ENCODE data around the gene TXNRD2.
"Not testable (repeated sequence)": the region's sequence is repeated elsewhere in the genome, so short reads cannot be mapped to it uniquely, and the experiment has no call there.

Gene TXNRD2

DNA sequence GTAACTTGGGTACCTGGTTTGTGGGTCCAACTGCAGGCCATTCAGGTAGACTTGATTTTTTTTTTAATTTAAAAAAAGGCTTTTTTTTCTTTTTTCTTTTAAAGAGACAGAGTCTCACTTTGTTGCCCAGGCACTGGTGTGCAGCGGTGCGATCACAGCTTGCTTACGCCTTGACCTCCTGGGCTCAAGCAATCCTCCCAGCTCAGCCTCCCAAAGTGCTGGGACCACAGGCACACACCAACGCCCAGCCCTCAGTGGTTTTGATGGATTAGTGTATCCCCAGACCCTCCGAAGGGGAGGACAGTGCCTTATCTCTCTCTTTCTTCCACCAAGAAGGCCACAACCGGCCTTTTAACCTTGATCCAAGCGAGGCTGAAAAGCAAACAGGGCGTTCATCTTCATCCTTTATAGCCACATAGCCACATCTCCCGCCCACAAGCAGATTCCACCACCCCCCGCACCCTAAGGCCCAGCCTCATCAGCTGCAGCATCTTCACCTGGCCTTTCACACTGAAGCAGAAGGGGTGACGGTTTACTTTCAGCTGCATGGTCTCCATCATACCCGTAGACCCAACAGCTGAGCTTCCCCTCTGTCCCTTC, 17.6 kb downstream of the TXNRD2 start:
- no peak for DNase-seq (ENCODE audit: low read depth)

DNA sequence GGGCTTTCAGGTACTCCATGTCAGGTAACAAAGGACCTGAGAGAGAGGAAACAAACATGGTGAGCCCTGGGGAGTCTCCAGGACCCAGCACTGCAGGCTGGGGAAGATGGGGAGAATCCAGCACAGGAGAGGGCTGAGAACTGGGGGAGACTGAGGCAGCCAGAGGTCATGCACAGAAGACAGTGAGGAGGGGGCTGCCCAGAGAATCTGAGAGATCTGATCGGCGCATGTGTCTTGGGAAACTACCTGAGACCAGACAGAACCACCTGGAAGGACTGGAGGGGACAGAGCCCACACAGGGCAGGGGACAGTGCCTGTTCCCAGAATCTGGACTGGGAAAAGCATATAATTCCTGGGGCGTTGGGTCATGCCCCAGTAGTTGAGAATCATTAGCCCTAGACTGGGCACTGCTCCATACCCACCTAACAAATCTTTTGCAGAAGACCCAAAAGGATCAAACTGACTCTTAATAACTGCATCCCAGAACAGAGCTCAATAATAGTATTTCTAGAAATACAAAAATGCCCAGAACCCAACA, 20.0 kb downstream of the TXNRD2 start:
- DNase-seq (ENCODE audit: low read depth): no peak

DNA sequence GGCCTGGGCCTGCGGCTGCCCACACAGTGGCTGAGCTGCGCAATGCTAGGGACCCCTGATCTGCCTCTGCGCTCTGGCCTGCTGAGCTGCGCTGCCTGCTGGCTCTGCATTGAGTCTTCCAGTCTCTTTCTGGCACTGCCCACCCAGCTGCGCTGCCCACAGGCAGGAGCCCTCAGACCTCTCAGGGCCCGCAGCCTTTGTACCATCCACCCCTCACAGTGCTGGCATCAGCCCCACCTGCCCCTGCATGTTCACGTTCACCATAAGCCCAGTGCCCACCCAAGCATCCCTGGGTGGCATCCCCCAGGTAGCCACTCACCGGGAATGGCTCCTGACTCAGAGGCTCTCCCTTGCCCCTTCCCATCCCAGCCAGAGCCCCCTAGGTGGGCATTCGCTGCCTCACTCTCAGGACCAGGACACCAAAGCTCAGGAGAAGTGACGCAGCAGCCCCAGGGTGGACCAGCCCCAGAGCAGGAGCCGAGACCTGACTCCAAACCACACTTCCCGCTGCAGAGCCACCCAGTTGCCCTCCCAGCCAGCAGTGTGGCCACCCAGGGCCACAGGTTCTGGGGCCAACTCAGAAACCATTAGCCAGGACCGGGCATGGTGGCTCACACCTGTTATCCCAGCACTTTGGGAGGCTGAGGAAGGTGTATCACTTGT, 21.8 kb downstream of the TXNRD2 start:
- no peak for DNase-seq (ENCODE audit: low read depth)

DNA sequence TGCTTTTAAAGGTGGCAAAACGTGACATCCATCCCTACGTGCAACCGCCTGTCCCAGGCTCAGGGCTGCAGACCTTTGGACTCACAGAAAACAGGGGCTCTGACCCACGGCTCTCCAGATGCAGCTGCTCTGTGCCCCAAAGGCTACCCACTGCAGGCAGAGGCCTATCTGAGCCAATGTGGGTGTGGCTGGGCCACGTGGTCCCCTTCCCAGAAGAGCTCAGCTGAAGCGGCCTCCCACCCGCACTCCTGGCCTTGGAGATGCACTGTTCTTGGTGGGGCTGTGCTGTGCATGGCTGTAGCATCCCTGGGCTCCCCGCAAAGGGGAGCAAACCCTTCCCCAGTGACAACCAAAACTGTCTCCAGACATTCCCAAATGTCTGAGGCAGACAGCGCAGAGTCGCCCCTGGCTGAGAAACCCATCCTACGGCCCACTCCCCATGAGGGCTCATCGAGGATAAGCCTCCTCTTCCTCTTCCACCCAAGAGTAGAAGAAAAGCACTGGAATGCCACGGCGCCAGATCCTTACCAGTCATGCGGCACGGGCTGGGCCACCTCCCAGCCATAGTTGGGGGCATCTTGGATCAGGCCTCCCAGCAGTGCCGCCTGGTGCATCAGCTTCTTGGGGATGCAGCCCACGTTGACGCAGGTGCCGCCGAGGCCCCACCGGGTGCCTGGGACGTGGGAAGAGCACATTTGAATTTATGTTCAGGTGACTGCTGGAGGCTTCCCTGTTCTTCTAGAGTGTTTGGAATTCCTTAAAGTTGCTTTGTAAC, 23.1 kb downstream of the TXNRD2 start:
- no peak for DNase-seq (ENCODE audit: low read depth)

DNA sequence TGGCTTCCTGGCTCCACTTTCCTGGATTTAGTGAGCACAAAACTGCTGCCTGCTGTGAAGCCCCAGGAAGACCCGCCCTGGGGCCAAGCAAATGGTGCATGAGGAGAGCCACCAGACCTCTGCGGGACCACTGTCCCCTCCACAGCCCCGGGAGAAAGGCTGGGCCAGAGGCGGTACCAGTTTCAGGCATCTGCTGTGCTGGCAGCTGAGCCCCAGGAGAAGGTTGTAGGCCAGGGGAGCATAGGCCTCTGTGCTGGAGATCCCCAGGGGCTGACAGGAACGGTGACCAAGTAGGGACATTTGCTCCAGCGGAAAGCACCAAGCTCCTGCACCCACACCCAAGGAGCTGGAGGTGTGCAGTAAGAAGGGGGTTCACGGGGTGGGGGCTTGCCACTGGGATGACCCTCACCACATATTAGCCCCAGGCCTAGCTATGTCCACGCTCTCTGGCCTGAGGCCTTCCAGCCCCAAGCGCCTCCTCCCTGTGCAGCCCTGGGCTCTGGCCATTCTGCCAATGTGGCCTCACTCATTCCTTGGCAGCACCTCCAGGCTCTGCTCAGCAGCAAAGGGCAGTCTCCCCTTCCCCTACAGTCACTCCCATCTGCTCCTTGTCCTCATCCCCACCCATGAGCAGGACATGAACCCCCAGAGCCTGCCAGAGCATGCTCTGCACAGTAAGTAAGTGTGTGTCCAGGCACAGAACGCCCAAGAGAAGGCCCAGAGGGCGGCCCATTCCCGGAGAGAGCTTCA, 24.1 kb downstream of the TXNRD2 start:
- no peak for DNase-seq (ENCODE audit: low read depth)

DNA sequence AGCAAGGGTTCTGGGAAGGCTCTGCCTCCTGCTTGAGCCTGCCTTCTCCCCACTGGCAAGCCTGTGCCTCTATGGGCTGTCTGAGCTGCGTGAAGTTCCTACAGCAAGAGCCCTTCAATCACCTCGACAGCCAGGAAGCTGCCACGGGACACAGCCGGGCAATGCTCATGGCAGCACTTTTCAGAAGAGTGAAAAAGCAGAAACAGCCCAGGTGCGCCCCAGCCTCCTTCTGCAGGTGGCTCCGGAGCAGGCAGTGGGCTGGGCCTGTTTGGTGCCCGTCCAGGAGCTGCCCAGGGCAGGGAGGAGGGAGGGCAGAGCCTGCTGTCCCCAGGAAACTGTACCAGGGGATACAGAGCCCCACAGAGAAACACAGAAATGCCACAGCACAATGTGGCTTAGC, 24.7 kb downstream of the TXNRD2 start:
- DNase-seq (ENCODE audit: low read depth): no peak

DNA sequence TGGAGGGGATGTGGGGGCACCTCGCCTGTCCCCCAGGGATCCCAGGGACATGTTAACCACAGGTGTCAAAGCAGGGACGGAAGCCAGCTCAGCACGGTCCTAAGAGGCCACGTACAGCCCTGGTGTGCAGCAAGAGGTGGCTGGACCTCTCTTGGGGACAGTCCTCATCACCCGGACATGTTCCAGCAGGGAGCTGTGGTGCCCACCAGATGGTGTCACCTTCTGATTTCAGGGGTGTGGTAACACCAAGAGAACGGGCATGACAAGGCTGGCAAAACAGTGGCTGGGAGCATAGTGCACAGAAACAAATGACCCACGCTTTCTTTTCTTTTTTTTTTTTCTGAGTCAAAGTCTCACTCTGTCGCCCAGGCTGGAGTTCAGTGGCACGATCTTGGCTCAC, 25.6 kb downstream of the TXNRD2 start:
- DNase-seq (ENCODE audit: low read depth): no peak

DNA sequence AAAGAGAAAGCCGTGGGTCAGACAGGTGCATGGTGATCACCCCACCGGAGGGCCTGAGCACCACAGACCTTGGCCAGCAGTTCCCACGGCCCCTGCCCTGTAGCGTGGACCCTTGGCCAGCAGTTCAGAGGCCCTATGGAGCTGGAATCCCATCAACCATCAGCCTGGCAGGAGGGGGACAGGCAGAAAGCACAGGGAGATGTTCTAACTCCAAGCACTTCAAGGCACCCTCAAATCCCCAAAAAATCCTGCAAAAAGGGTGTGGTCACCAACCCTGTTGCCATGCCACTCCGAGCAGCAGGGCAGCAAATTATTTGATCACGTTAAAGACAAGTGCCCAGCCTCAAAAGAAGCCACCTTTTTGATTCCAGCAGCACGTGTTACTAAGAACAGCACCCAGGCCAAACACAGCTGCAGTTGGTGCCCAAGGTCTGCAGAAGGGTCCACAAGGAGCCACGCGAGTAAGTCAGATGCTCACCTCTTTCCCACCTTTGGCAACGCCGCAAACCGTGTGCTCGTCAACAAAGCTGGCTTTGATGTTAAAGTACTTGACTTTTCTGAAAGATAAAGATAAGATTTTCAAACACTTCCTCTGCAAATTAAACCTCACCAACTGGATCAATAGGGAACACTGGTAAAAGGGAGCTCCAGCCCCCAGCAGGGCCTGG, 26.2 kb downstream of the TXNRD2 start:
- DNase-seq (ENCODE audit: low read depth): no peak

DNA sequence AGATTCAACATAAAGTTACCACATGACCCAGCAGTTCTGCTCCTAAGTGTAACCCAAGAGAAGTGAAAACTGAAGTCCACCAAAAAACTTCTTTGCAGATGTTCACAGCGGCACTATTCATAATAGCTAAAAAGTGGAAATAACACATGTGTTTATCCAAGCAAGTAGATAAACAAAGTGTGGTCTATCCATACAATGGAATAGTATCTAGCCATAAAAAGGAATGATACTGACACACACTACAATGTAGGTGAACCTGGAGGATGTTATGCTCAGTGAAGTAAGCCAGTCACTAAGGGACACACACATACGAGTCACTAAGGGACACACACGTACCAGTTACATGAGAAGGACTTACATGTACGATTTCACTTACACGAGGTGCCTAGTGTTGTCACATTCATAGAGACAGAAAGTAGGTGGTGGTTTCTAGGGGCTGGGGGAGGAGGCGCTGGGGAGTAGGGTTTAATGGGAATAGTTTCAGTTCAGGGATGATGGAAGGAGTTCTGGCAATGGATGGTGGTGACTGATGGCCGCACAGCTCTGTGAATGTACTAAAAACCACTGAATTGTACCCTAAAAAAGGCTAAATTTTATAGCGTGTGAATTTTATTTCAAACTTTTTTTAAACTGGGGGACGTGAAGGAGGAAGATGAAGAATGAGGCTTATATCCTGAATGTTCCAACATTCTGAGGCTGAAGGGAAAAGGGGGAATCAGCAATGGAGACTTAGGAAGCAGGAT, 27.2 kb downstream of the TXNRD2 start:
- DNase-seq (ENCODE audit: low read depth): no peak

DNA sequence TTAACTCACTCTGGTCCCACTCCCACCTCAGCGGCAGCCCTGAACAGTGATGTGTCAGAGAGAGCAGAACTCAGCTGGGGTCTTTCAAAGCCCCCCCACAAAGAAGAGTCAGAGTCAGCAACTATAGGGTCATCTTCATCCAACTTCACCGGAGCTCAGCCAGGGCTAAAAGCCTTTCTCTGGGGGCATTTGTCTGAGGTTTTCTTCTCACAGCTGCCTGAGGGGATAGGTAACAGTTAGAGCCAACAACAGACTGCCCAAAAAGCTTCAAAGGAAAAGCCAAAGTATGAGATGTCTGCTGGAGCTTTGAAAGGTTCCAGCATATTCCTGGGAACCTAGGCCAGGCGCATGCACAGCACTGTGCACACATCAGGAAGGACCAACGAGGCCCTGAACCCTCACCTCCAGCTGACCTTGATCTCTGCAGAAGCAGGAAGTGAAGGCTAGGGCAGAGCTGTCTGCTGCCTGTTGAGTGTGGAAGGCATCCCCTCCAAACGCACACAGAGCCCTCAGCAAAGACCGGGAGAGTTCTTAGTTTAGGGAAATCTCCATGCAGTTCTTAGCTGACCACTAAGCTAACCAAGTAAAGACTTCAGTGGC, 28.2 kb downstream of the TXNRD2 start:
- DNase-seq (ENCODE audit: low read depth): no peak

DNA sequence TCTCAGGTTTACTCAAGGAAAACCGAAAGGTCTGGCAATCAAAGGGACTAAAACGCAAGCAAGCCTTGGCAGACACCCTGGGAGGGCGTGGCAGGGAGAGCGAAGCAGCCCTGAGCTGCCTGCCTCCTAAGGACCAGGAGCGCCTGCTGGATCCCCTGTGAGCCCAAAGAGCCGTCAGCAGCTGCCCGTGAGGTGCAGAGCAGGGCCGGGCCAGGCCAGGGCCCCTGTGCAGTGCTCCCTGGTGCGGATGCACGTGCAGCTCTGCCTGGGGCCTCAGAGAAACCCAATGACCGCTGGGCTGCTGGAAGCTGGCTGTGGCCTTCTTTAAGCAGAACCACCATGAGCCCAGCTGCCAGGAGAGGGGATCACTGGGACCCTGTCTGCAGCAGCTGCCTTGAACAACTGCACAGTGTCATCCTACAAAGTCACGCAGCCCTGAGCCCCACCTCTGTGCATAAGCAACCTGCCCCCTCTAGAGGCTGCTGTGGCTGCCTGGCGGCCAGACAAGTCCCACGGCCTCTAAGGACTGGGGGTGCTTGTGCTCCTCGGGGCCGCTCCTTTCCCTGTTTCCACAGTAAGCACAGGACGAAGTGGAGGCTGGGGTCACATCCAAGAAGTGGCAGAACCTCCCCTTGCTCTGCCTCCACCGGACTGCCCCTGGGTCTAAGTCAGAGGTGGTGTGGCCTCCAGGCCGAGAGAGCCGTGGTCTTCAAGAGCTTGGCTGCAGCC, 29.2 kb downstream of the TXNRD2 start:
- no peak for DNase-seq (ENCODE audit: low read depth)

DNA sequence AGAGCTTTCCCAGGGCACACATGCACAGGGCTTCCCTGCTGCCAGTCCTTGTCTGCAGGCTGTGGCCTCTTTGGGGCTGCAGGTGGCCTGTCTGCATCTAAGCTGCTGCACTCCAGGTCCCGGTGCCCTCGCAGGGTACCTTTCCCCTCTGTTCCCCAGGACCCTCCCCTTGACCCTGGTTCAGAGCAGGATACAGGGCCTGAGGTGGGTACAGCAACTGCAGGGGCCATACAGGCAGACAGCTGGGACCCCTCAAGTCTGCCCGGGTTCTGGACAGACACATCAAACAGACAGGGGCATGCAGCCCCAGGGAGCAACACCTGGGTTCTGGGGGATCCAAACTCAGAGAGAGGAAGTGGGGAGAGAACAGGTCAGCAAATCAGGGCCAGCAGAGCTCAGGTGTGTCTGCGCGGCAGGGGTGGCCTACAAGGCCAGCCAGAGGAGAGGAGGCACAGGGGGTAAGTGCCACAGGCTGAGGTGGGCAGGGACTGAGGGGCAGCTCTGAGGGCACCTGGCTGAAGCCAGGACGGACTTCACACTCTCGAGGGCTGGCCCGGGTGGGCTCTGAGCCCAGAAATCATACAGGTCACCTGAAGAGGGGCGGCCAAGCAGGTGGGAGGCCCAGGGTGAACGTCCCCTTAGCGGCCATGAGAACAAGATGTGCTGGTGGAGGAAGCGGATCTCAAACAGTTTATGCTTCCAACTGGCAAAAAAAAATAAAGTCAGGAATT, 29.9 kb downstream of the TXNRD2 start:
- DNase-seq (ENCODE audit: low read depth): no peak

DNA sequence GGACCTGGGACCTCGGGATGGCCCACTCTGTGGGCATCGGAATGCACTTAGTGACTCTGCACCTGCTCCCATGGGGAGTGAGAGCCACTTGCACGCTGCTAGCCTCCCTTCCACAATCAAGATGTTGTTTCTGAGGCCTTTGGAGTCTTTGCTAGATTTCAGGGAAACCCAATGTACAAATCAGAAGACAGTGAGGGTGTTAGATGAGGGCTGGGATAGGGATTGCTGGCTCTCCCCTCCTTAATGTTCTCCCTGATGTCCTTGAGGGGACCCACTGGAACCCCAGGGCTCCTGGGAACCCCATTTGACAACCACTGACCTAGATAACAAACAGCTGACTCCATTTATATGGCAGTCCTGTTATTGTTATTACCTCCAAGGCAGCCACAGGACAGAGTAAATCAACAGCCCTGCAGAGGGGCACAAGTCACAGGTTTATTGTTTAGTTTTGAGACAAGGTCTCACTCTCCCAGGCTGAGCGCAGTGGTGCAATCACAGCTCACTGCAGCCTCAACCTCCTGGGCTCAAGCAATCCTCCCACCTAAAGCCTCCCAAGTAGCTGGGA, 31.4 kb downstream of the TXNRD2 start:
- no peak for DNase-seq (ENCODE audit: low read depth)

DNA sequence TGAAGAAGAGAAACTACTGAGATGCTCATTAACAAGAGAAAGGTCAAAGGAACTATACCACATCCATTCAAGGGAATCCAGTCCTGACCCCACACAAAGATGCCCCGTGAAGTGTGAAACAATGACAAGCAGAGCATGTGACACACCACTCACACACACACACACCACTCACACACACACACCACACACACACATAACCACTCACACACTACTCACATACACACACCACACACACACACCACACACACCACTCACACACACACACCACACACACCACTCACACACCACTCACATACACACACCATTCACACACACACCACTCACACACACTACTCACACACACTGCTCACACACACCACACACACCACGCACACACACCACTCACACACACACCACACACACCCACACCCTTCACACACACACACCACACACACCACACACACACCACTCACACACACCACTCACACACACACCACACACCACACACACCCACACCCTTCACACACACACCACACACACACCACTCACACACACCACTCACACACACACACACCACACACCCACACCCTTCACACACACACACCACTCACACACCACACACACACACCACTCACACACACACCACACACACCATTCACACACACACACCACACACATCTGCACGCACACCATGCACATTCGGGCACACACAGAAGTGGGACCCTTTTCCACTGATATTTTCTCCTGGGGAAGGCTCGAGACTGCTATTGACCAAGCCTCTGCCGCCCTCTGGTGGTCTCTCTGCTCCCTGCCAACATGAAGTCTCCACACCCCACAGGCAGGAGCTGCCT, 32.1 kb downstream of the TXNRD2 start:
- peak; percentile 71 for DNase-seq (ENCODE audit: low read depth)

DNA sequence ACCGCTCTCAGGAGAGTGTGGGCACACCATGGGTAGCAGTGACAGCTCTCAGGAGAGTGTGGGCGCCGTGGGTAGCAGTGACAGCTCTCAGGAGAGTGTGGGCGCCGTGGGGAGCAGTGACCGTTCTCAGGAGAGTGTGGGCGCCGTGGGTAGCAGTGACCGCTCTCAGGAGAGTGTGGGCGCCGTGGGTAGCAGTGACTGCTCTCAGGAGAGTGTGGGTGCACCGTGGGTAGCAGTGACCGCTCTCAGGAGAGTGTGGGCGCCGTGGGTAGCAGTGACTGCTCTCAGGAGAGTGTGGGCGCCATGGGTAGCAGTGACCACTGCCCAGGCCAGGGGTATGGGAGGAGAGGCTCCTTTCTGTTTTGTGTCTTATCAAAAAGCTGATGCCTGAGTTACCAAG, 33.7 kb downstream of the TXNRD2 start:
- DNase-seq (ENCODE audit: low read depth): not testable (repeated sequence)

DNA sequence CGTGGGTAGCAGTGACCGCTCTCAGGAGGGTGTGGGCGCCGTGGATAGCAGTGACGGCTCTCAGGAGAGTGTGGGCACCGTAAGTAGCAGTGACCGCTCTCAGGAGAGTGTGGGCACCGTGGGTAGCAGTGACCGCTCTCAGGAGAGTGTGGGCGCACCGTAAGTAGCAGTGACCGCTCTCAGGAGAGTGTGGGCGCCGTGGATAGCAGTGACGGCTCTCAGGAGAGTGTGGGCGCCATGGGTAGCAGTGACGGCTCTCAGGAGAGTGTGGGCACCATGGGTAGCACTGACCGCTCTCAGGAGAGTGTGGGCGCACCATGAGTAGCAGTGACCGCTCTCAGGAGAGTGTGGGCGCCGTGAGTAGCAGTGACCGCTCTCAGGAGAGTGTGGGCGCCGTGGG, 34.8 kb downstream of the TXNRD2 start:
- DNase-seq (ENCODE audit: low read depth): not testable (repeated sequence)

DNA sequence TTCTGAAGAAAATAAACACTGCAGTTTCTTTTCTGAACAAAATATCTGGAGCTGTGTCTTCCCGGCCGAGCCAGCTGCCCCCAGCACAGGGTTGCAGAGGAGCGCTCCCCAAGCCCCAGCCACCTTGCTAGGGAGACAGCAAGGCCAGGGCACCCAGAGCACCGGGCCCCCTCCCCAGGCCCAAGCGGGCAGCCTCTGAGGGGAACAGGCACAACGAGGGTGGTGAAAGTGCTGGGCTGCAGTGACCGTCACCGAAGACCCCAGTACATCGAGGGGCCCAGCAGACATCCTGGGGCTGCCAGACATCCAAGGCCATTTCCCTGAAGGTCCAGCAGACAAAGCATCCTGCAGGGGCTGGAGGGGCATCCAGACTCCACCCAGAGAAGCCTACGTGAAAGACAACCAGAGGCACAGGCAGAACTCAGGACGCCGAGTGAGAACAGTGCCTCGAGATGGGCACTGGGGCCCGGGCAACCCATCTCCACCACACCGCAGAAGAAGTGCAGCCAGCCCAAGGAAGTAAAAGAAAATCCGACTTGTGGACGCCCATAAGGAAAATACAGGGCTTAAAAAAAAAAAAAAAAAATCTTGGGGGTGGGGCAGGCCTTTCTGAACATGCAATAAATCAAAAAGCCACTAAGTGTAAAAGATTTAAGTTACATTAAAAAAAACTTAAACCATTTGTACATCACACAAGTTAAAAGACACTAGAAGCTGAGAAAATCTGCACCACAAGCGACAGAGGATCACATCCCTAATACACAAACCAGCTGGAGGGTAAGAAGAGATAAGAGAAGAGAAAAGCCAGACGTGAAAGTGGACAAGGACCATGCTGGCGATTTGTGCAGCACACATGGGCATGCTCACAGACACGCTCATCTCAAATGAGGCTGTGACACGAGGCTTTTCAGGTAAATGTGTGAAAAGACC, 36.0 kb downstream of the TXNRD2 start:
- no peak for DNase-seq (ENCODE audit: low read depth)
